Activated T-cell treated with anti-CD3 and anti-CD28 coated beads, Interleukin-2, amount 50 U/mL, for 1 hour (primary cell): ENCODE measurements around the gene LIME1.
"Not testable (repeated sequence)": the region's sequence is repeated elsewhere in the genome, so short reads cannot be mapped to it uniquely, and the experiment has no call there.

Experiments used
- DNase-seq: peaks from one replicate; pipeline ENCODE4 v3.0.0-alpha.2; 2020

The LIME1 gene

DNA sequence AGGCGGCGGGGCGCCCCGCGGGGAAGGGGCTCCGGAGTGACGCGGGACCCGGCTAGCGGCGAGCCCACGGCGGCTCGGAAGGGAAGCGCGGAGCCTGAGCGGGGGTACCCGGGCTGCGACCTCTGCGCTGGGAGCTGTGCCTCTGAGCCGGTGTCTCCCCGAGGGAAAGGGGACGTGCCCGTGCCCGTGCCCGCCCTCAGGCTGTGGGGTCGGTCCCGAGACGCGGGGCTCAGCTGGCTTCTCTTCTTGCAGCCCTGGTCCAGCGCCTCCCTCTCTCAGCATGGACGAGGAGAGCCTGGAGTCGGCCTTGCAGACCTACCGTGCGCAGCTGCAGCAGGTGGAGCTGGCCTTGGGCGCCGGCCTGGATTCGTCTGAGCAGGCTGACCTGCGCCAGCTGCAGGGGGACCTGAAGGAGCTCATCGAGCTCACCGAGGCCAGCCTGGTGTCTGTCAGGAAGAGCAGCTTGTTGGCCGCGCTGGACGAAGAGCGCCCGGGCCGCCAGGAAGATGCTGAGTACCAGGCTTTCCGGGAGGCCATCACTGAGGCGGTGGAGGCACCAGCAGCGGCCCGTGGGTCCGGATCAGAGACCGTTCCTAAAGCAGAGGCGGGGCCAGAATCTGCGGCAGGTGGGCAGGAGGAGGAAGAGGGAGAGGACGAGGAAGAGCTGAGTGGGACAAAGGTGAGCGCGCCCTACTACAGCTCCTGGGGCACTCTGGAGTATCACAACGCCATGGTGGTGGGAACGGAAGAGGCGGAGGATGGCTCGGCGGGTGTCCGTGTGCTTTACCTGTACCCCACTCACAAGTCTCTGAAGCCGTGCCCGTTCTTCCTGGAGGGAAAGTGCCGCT, 27.9 kb upstream of the LIME1 start:
- no peak for DNase-seq

DNA sequence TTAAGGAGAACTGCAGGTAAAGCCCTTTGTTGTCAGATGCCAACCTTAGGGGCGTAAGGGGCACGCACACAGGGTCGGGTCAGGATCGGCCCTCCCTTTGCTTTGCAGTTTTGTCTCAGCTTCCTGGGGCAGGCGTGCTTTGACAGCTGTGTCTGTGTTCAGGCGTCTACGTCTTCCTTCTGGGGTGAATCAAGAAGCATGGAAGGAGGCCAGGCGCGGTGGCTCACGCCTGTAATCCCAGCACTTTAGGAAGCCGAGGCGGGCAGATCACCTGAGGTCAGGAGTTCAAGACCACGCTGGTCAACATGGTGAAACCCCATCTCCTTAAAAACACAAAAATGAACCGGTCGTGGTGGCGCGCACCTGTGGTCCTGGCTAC, 27.3 kb upstream of the LIME1 start:
- no peak for DNase-seq

DNA sequence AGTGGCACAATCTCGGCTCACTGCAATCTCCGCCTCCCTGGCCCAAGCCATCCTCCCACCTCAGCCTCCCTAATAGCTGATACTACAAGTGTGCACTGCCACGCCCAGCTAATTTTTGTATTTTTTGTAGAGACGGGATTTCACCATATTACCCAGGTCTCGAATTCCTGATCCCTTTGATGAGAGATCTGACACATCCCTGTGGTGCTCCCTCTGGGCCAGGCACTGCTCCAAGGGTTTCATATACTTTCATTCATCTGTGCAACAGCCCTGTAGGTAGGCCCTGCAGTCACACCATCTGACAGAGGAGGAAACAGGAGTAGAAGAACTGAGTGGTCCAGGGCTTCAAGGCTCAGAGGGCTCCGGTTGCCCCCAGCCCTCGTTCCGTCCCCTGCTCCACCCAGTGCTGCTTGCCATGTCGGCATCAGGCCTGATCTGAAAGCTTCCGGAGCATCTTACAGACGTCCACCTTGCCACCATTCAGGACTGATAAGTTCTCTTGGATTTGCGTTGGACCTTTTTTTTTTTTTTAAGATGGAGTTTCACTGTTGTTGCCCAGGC, 25.3 kb upstream of the LIME1 start:
- no peak for DNase-seq

DNA sequence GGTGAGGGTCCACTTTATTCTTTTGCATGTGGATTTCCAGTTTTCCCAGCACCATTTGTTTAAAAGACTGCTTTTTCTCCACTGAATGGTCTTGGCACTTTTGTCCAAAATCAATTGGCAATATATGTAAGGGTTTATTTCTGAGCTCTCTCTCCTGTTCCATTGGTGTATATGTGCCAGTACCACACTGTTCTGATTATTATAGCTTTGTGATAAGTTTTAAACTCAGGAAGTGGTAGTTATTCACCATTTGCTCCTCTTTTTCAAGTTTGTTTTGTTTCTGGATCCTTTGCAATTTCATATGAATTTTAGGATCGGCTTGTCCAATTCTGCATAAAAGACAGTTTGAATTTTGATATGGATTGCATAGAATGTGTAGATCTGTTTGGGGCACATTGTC, 24.3 kb upstream of the LIME1 start:
- no peak for DNase-seq

DNA sequence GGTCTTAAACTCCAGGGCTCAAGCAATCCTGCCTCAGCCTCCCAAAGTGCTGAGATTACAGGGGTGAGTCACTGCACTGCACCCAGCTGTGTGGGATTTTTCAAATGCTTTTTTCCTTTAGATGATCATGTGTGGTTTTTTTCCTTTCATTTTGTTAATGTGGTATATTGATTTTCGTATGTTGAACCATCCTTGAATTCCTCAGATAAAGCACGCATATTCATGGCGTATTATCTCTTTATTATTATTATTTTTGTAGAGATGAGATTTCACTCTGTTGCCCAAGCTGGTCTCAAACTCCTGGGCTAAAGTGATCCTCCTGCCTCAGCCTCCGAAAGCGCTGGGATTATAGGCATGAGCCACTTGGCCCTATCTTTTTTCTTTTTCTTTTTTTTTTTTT, 21.6 kb upstream of the LIME1 start:
- no peak for DNase-seq

DNA sequence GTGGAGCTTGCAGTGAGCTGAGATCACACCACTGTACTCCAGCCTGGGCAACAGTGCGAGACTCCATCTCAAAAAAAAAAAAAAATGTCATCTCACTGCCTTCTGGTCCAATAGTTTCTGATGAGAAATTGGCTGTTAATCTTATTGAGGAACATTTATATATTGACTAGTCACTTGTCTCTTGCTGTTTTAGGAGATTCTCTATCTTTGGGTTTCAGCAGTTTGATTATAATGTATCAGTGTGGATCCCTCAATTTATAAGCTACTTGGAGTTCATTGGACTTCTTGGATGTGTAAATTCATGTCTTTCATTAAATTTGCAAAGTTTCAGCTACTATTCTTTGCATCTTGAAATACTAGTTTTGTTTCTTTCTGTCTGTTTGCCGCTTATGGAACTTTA, 17.5 kb upstream of the LIME1 start:
- no peak for DNase-seq

DNA sequence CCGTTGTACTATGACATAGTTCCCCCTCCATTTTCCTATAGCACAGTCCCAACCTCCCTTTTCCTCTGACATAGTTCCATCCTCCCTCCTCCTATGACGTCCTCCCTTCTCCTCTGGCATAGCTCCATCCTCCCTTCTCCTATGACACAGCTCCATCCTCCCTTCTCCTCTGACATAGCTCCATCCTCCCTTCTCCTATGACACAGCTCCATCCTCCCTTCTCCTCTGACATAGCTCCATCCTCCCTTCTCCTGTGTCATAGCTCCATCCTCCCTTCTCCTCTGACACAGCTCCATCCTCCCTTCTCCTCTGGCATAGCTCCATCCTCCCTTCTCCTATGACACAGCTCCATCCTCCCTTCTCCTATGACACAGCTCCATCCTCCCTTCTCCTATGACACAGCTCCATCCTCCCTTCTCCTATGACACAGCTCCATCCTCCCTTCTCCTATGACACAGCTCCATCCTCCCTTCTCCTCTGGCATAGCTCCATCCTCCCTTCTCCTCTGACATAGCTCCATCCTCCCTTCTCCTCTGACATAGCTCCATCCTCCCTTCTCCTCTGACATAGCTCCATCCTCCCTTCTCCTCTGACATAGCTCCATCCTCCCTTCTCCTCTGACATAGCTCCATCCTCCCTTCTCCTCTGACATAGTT, 13.4 kb upstream of the LIME1 start:
- DNase-seq: not testable (repeated sequence)

DNA sequence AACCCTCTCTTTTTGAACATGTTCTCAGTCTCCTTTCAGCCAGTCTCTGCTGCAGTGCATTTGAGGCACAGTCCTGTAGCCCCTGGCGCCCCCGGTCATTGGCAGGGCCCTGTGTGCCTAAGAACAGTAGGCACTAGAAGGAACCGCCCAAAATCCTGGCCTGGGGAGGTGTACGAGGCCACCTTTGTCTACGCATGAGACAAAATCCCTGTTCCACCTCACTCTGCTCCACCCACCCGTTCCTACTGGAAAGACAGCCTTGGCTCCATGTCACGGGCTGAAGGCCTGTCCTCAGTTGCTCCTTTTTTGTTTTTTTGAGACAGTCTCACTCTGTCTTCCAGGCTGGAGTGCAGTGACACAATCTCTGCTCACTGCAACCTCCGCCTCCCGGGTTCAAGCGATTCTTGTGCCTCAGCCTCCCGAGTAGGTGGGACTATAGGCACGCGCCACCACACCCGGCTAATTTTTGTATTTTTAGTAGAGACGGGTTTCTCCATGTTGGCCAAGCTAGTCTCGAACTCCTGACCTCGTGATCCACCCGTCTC, 6.2 kb upstream of the LIME1 start:
- DNase-seq: not testable (repeated sequence)

DNA sequence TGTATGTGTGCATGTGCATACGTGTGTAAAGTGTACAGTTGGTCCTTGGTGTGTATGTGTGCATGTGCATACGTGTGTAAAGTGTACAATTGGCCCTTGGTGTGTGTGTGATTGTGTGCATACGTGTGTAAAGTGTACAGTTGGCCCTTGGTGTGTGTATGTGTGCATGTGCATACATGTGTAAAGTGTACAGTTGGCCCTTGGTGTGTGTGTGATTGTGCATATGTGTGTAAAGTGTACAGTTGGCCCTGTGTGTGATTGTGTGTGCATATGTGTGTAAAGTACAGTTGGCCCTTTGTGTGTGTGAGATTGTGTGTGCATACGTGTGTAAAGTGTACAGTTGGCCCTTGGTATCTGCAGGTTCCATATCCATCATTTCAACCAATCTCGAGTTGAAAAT, 5.1 kb upstream of the LIME1 start:
- no peak for DNase-seq

DNA sequence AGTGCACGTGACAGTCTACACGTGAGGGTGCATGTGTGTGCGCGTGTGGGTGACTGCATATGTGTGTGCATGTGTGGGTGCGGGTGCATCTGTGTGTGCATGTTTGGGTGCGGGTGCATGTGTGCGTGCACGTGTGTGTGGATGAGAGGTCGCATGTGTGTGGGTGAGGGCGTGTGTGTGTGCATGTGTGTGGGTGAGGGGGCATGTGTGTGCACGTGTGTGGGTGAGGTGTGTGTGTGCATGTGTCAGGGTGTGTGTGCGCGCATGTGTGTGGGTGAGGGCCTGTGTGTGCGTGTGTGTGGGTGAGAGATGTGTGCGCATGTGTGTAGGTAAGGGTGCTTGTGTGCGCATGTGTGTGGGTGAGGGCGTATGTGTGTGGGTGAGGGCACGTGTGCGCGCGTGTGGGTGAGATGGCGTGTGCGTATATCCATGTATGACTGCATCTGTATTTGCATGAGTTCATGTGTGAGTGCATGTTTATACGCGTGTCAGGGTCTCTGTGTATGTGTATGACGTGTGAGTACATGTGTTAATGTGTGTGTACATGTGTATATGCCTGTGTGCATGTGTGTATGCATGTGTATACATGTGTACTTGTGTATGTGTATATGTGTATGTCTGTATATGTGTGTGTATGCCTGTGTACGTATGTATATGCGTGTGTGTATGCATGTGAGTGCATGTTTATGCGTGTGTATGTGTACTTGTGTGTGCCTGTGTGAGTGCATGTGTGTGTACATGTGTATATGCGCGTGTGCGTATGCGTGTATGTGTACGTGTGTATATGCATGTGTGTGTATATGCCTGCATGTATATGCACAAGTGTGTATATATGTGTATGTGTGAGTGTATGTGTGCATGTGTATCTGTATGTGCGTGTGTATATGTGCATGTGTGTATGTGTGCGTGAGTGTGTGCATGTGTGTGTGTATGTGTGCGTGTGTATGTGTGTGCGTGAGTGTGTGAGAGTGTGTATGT, 4.1 kb upstream of the LIME1 start:
- DNase-seq: no peak

DNA sequence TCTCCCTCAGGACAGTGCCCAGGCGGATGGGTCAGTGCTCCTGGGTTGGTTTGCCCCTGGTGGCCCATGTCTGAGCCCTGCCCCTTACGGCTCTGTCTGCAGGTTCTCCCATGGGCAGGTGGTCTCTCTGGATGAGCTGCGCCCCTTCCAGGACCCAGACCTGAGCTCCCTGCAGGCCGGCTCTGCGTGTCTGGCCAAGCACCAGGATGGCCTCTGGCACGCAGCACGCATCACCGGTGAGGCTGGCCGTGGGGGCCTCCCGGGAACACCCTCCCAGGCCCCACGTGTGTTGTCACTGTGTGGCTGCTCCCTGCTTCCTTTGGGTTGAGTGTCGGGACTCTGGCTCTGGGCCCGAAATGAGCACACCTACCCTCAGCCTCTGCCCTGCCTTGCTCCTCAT, 3.3 kb upstream of the LIME1 start:
- DNase-seq: no peak

DNA sequence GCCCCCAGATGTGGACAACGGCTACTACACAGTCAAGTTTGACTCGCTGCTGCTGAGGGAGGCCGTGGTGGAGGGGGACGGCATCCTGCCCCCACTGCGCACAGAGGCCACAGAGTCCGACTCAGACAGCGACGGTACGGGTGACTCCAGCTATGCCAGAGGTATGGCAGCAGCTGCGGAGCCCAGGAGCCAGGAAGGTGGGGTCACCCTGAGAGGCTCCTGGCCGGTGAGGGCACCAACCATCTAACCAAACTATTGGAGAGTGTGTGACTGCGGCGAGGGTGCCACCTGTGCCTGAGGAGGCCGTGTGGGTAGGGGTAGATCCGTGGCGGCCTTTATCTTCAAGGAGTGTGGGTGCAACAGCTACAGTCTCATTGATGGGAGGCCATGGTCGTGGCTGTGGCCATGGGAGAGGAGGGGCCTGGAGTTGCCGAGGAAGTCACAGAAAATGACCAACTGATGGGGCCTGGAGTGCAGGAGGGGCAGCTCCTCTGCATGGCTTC, 2.8 kb upstream of the LIME1 start:
- no peak for DNase-seq

DNA sequence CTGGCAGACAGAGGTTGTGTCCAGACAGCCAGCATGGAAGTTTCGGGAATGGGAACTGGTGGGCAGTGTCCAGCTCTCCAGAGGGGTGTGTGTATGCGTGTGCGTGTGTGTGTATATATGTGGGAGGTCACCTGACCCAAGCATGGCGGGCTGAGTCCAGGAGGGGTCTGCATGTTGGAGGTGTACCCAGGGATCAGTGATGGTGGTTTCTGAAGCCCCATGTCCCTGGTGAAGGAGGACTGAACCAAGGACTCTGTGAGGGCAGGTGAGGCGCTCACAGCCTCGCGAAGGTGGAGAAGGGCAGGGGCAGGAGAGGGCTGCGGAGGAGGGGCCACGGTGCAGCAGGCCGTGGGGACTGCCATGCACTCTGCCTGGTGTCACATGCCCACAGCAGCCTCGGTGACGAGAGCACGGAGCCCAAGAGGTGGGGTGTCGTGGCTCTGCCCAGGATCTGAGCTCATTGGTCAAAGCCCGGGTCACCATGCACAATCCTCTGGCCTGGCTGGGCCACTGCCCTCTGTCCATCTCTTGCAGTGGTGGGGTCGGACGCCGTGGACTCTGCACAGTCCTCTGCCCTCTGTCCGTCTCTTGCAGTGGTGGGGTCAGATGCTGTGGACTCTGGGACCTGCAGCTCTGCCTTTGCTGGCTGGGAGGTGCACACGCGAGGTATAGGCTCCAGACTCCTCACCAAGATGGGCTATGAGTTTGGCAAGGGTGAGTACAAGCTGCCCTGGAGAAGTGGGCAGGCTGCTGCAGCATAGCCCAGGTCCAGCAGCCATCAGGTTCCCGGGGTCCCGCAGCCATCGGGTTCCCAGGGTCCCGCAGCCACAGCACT, 2.1 kb upstream of the LIME1 start:
- no peak for DNase-seq

DNA sequence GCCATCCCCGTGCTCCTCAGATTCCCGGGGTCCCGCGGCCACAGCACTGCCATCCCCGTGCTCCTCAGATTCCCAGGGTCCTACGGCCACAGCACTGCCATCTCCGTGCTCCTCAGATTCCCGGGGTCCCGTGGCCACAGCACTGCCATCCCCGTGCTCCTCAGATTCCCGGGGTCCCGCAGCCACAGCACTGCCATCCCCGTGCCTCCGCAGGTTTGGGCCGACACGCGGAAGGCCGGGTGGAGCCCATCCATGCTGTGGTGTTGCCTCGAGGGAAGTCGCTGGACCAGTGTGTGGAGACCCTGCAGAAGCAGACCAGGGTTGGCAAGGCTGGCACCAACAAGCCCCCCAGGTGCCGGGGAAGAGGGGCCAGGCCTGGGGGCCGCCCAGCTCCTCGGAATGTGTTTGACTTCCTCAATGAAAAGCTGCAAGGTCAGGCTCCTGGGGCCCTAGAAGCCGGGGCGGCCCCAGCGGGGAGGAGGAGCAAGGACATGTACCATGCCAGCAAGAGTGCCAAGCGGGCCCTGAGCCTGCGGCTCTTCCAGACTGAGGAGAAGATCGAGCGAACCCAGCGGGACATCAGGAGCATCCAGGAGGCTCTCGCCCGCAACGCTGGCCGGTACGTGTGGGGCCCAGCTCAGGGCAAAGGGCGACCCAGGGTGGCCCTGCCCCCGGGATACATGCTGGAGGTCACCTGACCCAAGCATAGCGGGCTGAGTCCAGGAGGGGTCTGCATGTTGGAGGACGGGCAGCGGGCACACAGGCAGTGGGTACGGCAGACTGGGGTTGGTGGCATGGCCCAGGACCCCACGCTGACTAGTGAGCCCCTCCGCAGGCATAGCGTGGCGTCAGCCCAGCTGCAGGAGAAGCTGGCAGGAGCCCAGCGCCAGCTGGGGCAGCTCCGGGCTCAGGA, 1.3 kb upstream of the LIME1 start:
- DNase-seq: no peak

DNA sequence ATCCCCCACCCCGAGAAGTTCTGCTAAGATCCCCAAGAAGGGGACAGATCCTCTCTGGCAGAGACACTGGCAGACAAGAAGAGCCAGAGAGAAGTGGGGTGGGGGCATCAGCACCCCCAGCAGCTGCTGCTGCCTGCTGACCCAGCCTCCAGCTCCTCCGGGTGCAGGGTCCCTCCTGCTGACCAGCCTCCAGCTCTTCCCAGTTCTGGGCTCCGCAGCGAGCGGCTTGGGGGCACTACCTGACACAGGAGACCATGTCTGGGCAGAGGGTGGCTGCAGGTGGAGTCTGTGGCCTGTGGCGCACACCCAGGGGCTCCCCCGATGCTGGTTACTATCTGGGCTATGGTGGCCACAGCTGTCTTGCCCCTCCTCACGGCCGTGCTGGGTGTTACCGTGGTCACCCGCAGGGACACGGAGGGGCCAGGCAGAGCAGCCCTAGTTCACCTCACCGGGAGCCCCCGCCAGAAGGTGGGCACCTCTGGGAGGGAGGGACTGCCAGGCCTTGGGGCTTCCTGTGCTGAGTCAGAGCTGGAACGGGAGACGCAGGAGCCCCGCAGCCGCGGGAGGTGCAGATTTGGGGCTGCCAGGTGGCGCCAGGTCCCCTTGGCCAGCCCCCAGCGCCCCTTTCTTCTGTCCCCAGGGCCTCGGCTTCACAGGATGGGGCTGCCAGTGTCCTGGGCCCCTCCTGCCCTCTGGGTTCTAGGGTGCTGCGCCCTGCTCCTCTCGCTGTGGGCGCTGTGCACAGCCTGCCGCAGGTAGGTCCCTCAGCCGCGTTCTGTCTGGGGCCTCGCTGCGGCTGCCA, 630 bp downstream of the LIME1 start:
- peak; percentile 78 for DNase-seq

DNA sequence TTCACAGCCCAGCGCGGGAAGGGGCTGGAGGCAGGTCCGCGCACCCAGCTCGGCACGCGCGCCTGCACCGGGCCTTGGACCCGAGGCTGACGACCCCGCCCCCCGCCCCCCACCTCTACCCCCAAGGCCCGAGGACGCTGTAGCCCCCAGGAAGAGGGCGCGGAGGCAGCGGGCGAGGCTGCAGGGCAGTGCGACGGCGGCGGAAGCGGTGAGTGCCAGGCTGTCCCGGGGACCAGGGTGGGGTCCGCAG, 1.2 kb downstream of the LIME1 start:
- no peak for DNase-seq

DNA sequence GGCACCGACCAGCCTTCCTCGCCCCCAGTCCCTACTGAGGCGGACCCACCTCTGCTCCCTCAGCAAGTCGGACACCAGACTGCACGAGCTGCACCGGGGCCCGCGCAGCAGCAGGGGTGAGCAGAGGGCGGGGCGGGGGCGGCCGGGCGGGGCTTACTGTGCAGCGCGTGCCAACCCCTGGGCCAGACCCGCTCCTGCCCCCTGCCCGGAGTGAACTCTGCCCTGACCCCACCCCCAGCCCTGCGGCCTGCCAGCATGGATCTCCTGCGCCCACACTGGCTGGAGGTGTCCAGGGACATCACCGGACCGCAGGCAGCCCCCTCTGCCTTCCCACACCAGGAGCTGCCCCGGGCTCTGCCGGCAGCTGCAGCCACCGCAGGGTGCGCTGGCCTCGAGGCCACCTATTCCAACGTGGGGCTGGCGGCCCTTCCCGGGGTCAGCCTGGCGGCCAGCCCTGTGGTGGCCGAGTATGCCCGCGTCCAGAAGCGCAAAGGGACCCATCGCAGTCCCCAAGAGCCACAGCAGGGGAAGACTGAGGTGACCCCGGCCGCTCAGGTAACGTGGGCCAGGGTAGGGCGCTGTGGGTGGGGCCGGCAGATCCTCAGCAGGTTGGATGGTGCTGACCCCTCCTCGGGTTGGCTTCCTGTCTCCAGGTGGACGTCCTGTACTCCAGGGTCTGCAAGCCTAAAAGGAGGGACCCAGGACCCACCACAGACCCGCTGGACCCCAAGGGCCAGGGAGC, 1.7 kb downstream of the LIME1 start:
- peak; percentile 57 for DNase-seq

DNA sequence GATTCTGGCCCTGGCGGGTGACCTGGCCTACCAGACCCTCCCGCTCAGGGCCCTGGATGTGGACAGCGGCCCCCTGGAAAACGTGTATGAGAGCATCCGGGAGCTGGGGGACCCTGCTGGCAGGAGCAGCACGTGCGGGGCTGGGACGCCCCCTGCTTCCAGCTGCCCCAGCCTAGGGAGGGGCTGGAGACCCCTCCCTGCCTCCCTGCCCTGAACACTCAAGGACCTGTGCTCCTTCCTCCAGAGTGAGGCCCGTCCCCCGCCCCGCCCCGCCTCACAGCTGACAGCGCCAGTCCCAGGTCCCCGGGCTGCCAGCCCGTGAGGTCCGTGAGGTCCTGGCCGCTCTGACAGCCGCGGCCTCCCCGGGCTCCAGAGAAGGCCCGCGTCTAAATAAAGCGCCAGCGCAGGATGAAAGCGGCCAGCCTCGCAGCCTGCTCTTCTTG, 2.2 kb downstream of the LIME1 start:
- DNase-seq: peak; percentile 54
